ENCODE measurements around the gene SIM2.

The SIM2 gene

DNA sequence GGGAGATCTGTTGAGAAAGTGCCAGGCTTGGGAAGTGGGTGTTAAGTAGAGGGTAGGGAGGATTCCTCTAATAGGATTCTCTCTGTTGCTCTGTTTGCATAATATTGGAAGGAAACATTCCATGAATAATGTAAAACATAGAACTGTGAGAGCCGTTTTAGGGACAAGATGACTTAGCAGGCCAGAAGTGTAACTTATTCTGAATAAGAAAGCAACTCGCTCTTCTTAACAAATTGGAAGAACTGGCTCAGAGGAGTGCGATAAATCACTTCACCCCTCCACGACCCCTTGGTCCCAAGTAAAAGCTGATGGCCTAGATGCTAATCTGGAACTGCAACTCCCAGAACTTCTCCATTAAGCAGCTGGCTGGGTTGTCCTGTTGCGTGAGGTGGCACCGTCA, 19.1 kb downstream of the SIM2 start:
- no peak for DNase-seq (ENCODE audit: extremely low read depth, low read depth)
- TF ChIP-seq CTCF (IDR thresholded peaks at IDR 0.05; ENCODE audit: low read depth, low read length, missing control alignments), result no peak
- H3K4me3 ChIP-seq (replicated peaks; ENCODE audit: low read depth, low read length), result no peak overlapping the region

DNA sequence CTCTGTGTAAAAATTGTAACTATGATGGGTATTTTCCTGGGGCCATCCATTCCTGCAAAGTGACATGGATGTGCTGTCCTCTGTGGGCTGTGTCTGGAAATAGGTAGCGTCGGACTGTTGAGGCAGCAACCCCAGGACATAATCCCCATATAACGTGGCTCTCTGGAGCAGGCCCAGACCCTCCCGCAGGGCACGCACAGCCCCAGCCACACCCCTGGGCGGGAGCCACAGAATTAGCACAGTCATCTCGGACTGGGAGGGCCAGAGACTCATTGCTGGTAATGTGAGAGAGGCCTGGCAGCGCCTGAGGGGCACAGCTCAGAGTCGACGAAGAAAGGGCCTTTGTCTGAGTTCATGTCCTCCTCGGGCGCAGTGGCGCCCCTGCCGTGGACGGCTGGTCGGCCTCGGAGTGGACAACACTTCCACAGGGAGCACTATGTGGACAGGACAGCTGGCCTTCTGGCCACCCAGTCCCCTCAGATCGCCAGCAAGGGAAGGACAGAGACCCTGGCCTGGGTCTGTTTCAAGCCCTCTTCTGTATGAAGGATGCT, 20.1 kb downstream of the SIM2 start:
- no peak overlapping the region for H3K4me3 ChIP-seq (replicated peaks; ENCODE audit: low read depth, low read length)
- TF ChIP-seq CTCF (IDR thresholded peaks at IDR 0.05; ENCODE audit: low read depth, low read length, missing control alignments), result no peak
- no peak for DNase-seq (ENCODE audit: extremely low read depth, low read depth)

GRCh38 chr21:36719614-36720013, 20.7 kb downstream of the SIM2 start:
- no peak for TF ChIP-seq CTCF (IDR thresholded peaks at IDR 0.05; ENCODE audit: low read depth, low read length, missing control alignments)
- H3K4me3 ChIP-seq (replicated peaks; ENCODE audit: low read depth, low read length), result no peak overlapping the region
- no peak for DNase-seq (ENCODE audit: extremely low read depth, low read depth)

DNA sequence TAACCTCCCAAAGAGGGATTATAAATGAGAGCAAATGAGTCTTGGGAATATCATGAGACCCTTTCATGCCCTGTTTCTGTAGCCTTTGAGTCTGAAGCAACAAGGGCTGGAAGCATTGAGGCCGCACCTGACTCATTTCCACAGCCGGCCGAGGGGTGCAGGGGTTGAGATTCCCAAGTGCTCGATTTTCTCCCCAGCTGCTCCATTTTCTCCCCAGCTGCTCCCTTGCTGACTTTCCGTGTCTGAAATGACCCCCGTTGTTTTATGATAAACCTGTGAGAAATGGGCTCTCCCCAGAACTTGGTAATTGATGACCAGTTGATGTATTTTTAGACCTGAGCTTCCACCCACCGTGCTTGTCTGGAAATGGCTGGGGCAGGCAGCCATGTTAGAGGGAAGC, 22.9 kb downstream of the SIM2 start:
- TF ChIP-seq CTCF (IDR thresholded peaks at IDR 0.05; ENCODE audit: low read depth, low read length, missing control alignments), result no peak
- no peak for DNase-seq (ENCODE audit: extremely low read depth, low read depth)
- no peak overlapping the region for H3K4me3 ChIP-seq (replicated peaks; ENCODE audit: low read depth, low read length)

GRCh38 chr21:36722370-36723368, 23.8 kb downstream of the SIM2 start:
- no peak for TF ChIP-seq CTCF (IDR thresholded peaks at IDR 0.05; ENCODE audit: low read depth, low read length, missing control alignments)
- DNase-seq (ENCODE audit: extremely low read depth, low read depth), result no peak
- no peak overlapping the region for H3K4me3 ChIP-seq (replicated peaks; ENCODE audit: low read depth, low read length)

GRCh38 chr21:36723371-36723881, 24.5 kb downstream of the SIM2 start:
- DNase-seq (ENCODE audit: extremely low read depth, low read depth), result no peak
- H3K4me3 ChIP-seq (replicated peaks; ENCODE audit: low read depth, low read length), result no peak overlapping the region
- no peak for TF ChIP-seq CTCF (IDR thresholded peaks at IDR 0.05; ENCODE audit: low read depth, low read length, missing control alignments)

Measured in HFF-Myc (cell line).